ENCODE results near the gene FLVCR2. TPM values are rescaled to one million over a fixed set of nuclear protein-coding genes. Genes with fewer than 3 reads are reported as not detected.

Gene FLVCR2
- total and polyA plus RNA-seq, 2 donors (not counting 1 experiment from before 2014, with no cell fraction given) = 7.0 to 7.3 TPM

DNA sequence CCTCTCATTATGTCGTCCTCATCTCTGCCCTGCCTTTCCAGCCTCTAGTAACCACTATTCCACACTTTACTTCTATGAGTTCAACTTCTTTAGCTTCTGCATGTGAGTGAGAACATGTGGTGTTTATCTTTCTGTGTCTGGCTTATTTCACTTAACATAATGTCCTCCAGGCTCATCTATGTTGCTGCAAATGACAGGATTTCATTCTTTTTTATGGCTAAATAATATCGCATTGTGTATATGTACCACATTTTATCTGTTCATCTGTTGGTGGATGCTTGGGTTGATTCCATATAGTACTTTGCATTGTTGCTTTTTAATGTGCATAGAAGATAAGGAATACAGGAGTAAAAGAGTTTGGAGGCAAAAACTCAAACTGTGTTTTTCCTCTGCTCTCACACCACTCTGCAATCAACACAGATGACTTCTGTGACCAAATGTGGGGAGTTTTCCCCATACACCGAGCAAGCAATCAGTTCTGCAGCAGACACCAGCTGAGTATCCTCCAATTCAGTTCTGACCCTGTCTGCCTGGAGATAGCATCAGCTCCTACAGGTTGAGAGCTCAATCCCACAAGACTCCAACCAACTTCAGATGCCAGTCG is 24.6 kb upstream of the FLVCR2 start:
- DNase-seq (ENCODE audit: low read depth in 2 of 2) = no peak
- no peaks in the 10 kb centered on the region for H3K9me3 ChIP-seq (ENCODE audit: control insufficient read depth, insufficient read depth, low read depth, low read length)
- peaks cover 4% of the 10 kb centered on the region for H3K27me3 ChIP-seq (ENCODE audit: control insufficient read depth, insufficient read depth, low read length)
- no peak overlapping the region for H3K4me2 ChIP-seq (ENCODE audit: extremely low read depth, insufficient read depth, low read length)
- no peaks in the 10 kb centered on the region for H4K20me1 ChIP-seq (ENCODE audit: control insufficient read depth, extremely low read depth, insufficient read depth, low read length)
- H3K36me3 ChIP-seq (ENCODE audit: control insufficient read depth, insufficient read depth, low read length) = no peaks in the 10 kb centered on the region
- TF ChIP-seq, protein P1, sequence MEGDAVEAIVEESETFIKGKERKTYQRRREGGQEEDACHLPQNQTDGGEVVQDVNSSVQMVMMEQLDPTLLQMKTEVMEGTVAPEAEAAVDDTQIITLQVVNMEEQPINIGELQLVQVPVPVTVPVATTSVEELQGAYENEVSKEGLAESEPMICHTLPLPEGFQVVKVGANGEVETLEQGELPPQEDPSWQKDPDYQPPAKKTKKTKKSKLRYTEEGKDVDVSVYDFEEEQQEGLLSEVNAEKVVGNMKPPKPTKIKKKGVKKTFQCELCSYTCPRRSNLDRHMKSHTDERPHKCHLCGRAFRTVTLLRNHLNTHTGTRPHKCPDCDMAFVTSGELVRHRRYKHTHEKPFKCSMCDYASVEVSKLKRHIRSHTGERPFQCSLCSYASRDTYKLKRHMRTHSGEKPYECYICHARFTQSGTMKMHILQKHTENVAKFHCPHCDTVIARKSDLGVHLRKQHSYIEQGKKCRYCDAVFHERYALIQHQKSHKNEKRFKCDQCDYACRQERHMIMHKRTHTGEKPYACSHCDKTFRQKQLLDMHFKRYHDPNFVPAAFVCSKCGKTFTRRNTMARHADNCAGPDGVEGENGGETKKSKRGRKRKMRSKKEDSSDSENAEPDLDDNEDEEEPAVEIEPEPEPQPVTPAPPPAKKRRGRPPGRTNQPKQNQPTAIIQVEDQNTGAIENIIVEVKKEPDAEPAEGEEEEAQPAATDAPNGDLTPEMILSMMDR (conservative IDR thresholded peaks at IDR 0.05 in 1 of 2, IDR thresholded peaks at IDR 0.05 in 1 of 2; ENCODE audit: low read depth in 1 of 2, low read length in 2 of 2) = no peak
- no peak for TF ChIP-seq EZH2 (IDR thresholded peaks at IDR 0.05; ENCODE audit: low read length, missing control alignments)
- H3K9ac ChIP-seq (ENCODE audit: insufficient read depth, low read length) = no peak overlapping the region
- no peak overlapping the region for H2AFZ ChIP-seq (ENCODE audit: low read length)
- no peak overlapping the region for H3K4me3 ChIP-seq (replicated peaks in 1 of 4; ENCODE audit: control extremely low read depth in 1 of 4, insufficient read depth in 1 of 4, low read depth in 3 of 4, low read length in 4 of 4)
- H3K79me2 ChIP-seq (ENCODE audit: control insufficient read depth, insufficient read depth, low read length) = no peaks in the 10 kb centered on the region
- H3K4me1 ChIP-seq (ENCODE audit: control insufficient read depth, extremely low read depth, insufficient read depth, low read length) = no peaks in the 10 kb centered on the region
- H3K27ac ChIP-seq (ENCODE audit: insufficient read depth, low read length) = no peak overlapping the region

- Histone ChIP-seq H2AFZ (ENCODE audit: low read length) (no peak overlapping the region), H3K9me3 (ENCODE audit: control insufficient read depth, insufficient read depth, low read depth, low read length) (no peaks in the 10 kb centered on the region), H3K4me3 (replicated peaks in 1 of 4; ENCODE audit: control extremely low read depth in 1 of 4, insufficient read depth in 1 of 4, low read depth in 3 of 4, low read length in 4 of 4) (no peak overlapping the region), H3K79me2 (ENCODE audit: control insufficient read depth, insufficient read depth, low read length) (no peaks in the 10 kb centered on the region), H3K4me1 (ENCODE audit: control insufficient read depth, extremely low read depth, insufficient read depth, low read length) (no peaks in the 10 kb centered on the region), H3K27ac (ENCODE audit: insufficient read depth, low read length) (no peak overlapping the region), H3K9ac (ENCODE audit: insufficient read depth, low read length) (no peak overlapping the region), H3K27me3 (ENCODE audit: control insufficient read depth, insufficient read depth, low read length) (peaks cover 4% of the 10 kb centered on the region), H3K4me2 (ENCODE audit: extremely low read depth, insufficient read depth, low read length) (no peak overlapping the region), H4K20me1 (ENCODE audit: control insufficient read depth, extremely low read depth, insufficient read depth, low read length) (no peaks in the 10 kb centered on the region), H3K36me3 (ENCODE audit: control insufficient read depth, insufficient read depth, low read length) (no peaks in the 10 kb centered on the region)
- TF ChIP-seq, protein P1 (conservative IDR thresholded peaks at IDR 0.05 in 1 of 2, IDR thresholded peaks at IDR 0.05 in 1 of 2; ENCODE audit: low read depth in 1 of 2, low read length in 2 of 2) = no peak
- no peak for TF ChIP-seq EZH2 (IDR thresholded peaks at IDR 0.05; ENCODE audit: low read length, missing control alignments)
- peak; percentile 25 to 33 for DNase-seq (ENCODE audit: low read depth in 2 of 2)
These were observed 23.9 kb upstream of the FLVCR2 start for GRCh38 chr14:75554482-75554881.

DNA sequence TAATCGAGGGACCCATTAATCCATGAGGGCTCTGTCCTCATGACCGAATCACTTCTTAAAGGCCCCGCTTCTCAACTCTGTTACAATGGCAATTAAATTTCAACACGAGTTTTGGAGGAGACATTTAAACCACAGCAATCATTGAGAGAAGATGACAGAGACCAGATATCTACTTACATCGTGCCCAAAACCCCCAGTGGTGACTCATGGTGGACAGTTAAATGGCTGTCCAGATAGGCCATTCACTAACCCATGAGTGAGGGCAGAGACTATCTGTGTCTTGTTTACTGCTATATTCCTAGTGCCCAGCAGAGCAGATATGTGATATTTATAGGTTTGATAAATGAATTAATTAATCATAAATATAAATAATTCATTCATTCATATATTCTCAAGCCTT is 20.0 kb upstream of the FLVCR2 start:
- H3K4me3 ChIP-seq (replicated peaks in 1 of 4; ENCODE audit: control extremely low read depth in 1 of 4, insufficient read depth in 1 of 4, low read depth in 3 of 4, low read length in 4 of 4) = no peak overlapping the region
- no peaks in the 10 kb centered on the region for H3K79me2 ChIP-seq (ENCODE audit: control insufficient read depth, insufficient read depth, low read length)
- H2AFZ ChIP-seq (ENCODE audit: low read length) = no peak overlapping the region
- no peaks in the 10 kb centered on the region for H3K4me1 ChIP-seq (ENCODE audit: control insufficient read depth, extremely low read depth, insufficient read depth, low read length)
- no peaks in the 10 kb centered on the region for H3K9me3 ChIP-seq (ENCODE audit: control insufficient read depth, insufficient read depth, low read depth, low read length)
- no peak overlapping the region for H3K27ac ChIP-seq (ENCODE audit: insufficient read depth, low read length)
- TF ChIP-seq, protein P1 (conservative IDR thresholded peaks at IDR 0.05 in 1 of 2, IDR thresholded peaks at IDR 0.05 in 1 of 2; ENCODE audit: low read depth in 1 of 2, low read length in 2 of 2) = no peak
- no peak for TF ChIP-seq EZH2 (IDR thresholded peaks at IDR 0.05; ENCODE audit: low read length, missing control alignments)
- no peak overlapping the region for H3K9ac ChIP-seq (ENCODE audit: insufficient read depth, low read length)
- H3K4me2 ChIP-seq (ENCODE audit: extremely low read depth, insufficient read depth, low read length) = no peak overlapping the region
- H3K36me3 ChIP-seq (ENCODE audit: control insufficient read depth, insufficient read depth, low read length) = no peaks in the 10 kb centered on the region
- no peak for DNase-seq (ENCODE audit: low read depth in 2 of 2)
- peaks cover 4% of the 10 kb centered on the region for H3K27me3 ChIP-seq (ENCODE audit: control insufficient read depth, insufficient read depth, low read length)
- no peaks in the 10 kb centered on the region for H4K20me1 ChIP-seq (ENCODE audit: control insufficient read depth, extremely low read depth, insufficient read depth, low read length)

Measured in fibroblast of lung (primary cell).